Measurements from ENCODE around the gene LRRIQ3. TPM values are rescaled to one million over a fixed set of nuclear protein-coding genes. Genes with fewer than 3 reads are reported as not detected.

LRRIQ3 gene
- polyA plus RNA-seq, 3 donors, result 0.08 to 0.35 TPM; not detected in 1

DNA sequence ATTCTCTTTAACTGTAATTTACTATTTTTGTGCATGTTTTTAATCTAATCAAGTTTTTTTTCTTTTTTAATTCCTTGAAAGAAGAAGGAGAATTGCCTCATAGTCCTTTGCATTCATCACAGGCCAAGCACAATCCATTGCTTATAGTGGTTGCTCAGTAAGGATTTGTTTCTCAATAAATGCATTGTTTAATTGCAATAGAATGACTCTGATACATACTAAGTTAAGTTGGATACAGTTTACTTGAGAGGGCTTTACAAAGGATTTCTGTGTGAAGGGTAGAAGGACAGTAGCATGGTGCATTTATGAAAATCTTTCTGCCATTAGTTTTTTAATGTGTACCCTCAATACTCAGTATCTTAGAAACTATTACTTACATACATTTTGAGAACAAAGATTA lies 186.2 kb downstream of the LRRIQ3 start:
- Mint-ChIP-seq H3K4me1 (peaks cover 2% of the 10 kb centered on the region), H3K9me3 (peaks cover 2 to 12% (median 4%) of the 10 kb centered on the region in 7 donors), H3K27ac (no peak overlapping the region), H3K27me3 (ENCODE audit: low read depth in 3 of 3) (no peaks in the 10 kb centered on the region), H3K36me3 (no peaks in the 10 kb centered on the region), H3K4me3 (no peak overlapping the region)
- no peaks in the 10 kb centered on the region for H3K79me2 ChIP-seq (ENCODE audit: insufficient read depth, low read length)
- H3K9me3 ChIP-seq (replicated peaks in 1 of 2; ENCODE audit: control insufficient read depth in 1 of 2, insufficient read depth in 1 of 2, low read length in 2 of 2), result peaks cover 0 to 10% of the 10 kb centered on the region in 2 donors
- no peak for DNase-seq
- no peak overlapping the region for H3K4me2 ChIP-seq (replicated peaks; ENCODE audit: extremely low read depth, low read length, poor library complexity, severe bottlenecking)
- no peaks in the 10 kb centered on the region for H3K36me3 ChIP-seq (replicated peaks in 1 of 2; ENCODE audit: control insufficient read depth in 1 of 2, insufficient read depth in 2 of 2, low read length in 2 of 2)
- H3K4me3 ChIP-seq (replicated peaks in 1 of 3; ENCODE audit: low read depth in 2 of 3, low read length in 3 of 3), result no peak overlapping the region
- H3K9ac ChIP-seq (ENCODE audit: insufficient read depth, low read length, poor library complexity, severe bottlenecking), result no peak overlapping the region
- TF ChIP-seq, protein P1, sequence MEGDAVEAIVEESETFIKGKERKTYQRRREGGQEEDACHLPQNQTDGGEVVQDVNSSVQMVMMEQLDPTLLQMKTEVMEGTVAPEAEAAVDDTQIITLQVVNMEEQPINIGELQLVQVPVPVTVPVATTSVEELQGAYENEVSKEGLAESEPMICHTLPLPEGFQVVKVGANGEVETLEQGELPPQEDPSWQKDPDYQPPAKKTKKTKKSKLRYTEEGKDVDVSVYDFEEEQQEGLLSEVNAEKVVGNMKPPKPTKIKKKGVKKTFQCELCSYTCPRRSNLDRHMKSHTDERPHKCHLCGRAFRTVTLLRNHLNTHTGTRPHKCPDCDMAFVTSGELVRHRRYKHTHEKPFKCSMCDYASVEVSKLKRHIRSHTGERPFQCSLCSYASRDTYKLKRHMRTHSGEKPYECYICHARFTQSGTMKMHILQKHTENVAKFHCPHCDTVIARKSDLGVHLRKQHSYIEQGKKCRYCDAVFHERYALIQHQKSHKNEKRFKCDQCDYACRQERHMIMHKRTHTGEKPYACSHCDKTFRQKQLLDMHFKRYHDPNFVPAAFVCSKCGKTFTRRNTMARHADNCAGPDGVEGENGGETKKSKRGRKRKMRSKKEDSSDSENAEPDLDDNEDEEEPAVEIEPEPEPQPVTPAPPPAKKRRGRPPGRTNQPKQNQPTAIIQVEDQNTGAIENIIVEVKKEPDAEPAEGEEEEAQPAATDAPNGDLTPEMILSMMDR (IDR thresholded peaks at IDR 0.05), result no peak
- H3K27ac ChIP-seq (ENCODE audit: low read depth in 1 of 2, low read length in 2 of 2), result no peak overlapping the region
- no peak overlapping the region for H2AFZ ChIP-seq (ENCODE audit: insufficient read depth, low read depth, low read length, poor library complexity, severe bottlenecking)
- no peaks in the 10 kb centered on the region for H3K4me1 ChIP-seq (ENCODE audit: control insufficient read depth in 1 of 2, insufficient read depth in 2 of 2, low read length in 2 of 2)
- no peaks in the 10 kb centered on the region for H3K27me3 ChIP-seq (ENCODE audit: control insufficient read depth in 2 of 2, insufficient read depth in 2 of 2, low read length in 2 of 2)
- no peaks in the 10 kb centered on the region for H4K20me1 ChIP-seq (ENCODE audit: insufficient read depth, low read length)
- intact Hi-C loops (cut with micrococcal nuclease), result no loop called here

DNA sequence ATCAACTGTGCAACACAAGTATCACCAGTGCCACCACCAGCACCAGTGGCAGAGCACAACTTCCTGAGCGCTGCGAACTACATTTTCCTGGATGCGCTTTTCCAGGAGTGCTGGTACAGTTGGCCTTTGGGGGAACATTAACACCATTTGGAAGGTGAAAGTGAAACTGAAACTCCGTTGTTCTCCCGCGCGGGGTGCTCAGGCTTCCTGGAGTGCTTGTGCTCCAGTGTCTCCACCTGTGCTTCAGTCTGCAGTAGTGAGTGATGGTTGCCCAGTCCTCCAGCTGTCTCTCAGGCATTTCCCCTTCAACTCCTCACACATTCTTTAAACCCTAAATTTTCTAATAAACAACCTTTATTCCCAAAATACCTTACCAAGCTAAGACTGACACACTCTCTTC lies 187.8 kb downstream of the LRRIQ3 start:
- Histone ChIP-seq H3K9ac (ENCODE audit: insufficient read depth, low read length, poor library complexity, severe bottlenecking) (no peak overlapping the region), H3K4me3 (replicated peaks in 1 of 3; ENCODE audit: low read depth in 2 of 3, low read length in 3 of 3) (no peak overlapping the region), H3K27ac (ENCODE audit: low read depth in 1 of 2, low read length in 2 of 2) (no peak overlapping the region), H4K20me1 (ENCODE audit: insufficient read depth, low read length) (no peaks in the 10 kb centered on the region), H2AFZ (ENCODE audit: insufficient read depth, low read depth, low read length, poor library complexity, severe bottlenecking) (no peak overlapping the region), H3K4me2 (replicated peaks; ENCODE audit: extremely low read depth, low read length, poor library complexity, severe bottlenecking) (no peak overlapping the region), H3K4me1 (ENCODE audit: control insufficient read depth in 1 of 2, insufficient read depth in 2 of 2, low read length in 2 of 2) (no peaks in the 10 kb centered on the region), H3K9me3 (replicated peaks in 1 of 2; ENCODE audit: control insufficient read depth in 1 of 2, insufficient read depth in 1 of 2, low read length in 2 of 2) (peaks cover 0 to 10% of the 10 kb centered on the region in 2 donors), H3K36me3 (replicated peaks in 1 of 2; ENCODE audit: control insufficient read depth in 1 of 2, insufficient read depth in 2 of 2, low read length in 2 of 2) (no peaks in the 10 kb centered on the region), H3K27me3 (ENCODE audit: control insufficient read depth in 2 of 2, insufficient read depth in 2 of 2, low read length in 2 of 2) (no peaks in the 10 kb centered on the region), H3K79me2 (ENCODE audit: insufficient read depth, low read length) (no peaks in the 10 kb centered on the region)
- H3K4me3 Mint-ChIP-seq, result no peak overlapping the region
- whole genome bisulfite sequencing (ENCODE audit: insufficient coverage), result 79% methylated on average over 6 of the region's 7 CpGs
- H3K4me1 Mint-ChIP-seq, result peaks cover 2% of the 10 kb centered on the region
- H3K36me3 Mint-ChIP-seq, result no peaks in the 10 kb centered on the region
- TF ChIP-seq, protein P1 (IDR thresholded peaks at IDR 0.05), result no peak
- peaks cover 2 to 12% (median 4%) of the 10 kb centered on the region in 7 donors for H3K9me3 Mint-ChIP-seq
- H3K27ac Mint-ChIP-seq, result peak overlapping the region in 1 of 7 donors; percentile 63
- intact Hi-C loops (cut with micrococcal nuclease), result no loop called here
- DNase-seq, result no peak
- H3K27me3 Mint-ChIP-seq (ENCODE audit: low read depth in 3 of 3), result no peaks in the 10 kb centered on the region

Measured in CD14-positive monocyte (primary cell).